Measurements from ENCODE around the gene KLRB1. TPM values are rescaled to one million over a fixed set of nuclear protein-coding genes. Genes with fewer than 3 reads are reported as not detected.

KLRB1 gene
- total RNA-seq, 1 experiment from 2014 or later, result not detected

DNA sequence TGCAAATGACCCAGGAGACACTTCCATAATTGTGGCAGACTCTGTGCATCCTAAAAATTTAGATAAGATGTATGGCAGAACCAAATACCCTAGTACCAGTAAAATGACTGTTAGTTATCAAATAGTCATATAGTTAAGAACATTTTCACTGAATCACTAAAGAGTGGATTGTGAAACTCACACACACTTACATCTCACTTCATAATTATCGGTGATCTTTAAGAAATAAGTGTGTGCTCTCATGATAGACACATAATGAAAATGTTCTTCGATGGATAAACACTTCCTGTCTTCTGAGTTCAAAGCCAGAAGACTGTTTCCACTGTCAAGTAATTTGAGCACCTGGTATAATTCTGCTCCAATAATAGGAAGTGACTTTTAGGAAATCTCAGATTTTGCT lies 19.1 kb upstream of the KLRB1 start:
- Histone ChIP-seq H3K4me3 (replicated peaks in 1 of 2; ENCODE audit: low read depth in 1 of 2, low read length in 2 of 2) (no peak overlapping the region), H3K9ac (ENCODE audit: low read length) (no peak overlapping the region), H4K20me1 (ENCODE audit: insufficient read depth) (no peaks in the 10 kb centered on the region), H3K27me3 (ENCODE audit: insufficient read depth, low read length) (no peaks in the 10 kb centered on the region), H3K9me2 (ENCODE audit: insufficient read depth) (no peaks in the 10 kb centered on the region), H2AFZ (ENCODE audit: low read depth, low read length, poor library complexity, severe bottlenecking) (no peak overlapping the region), H3K36me3 (ENCODE audit: control insufficient read depth in 1 of 2, insufficient read depth in 2 of 2, low read length in 2 of 2) (no peaks in the 10 kb centered on the region), H3K79me2 (ENCODE audit: insufficient read depth, low read length) (no peaks in the 10 kb centered on the region), H3K9me3 (ENCODE audit: control insufficient read depth in 1 of 2, insufficient read depth in 1 of 2, low read depth in 1 of 2, low read length in 2 of 2) (no peaks in the 10 kb centered on the region), H3K27ac (ENCODE audit: low read depth, low read length) (no peak overlapping the region), H3K4me2 (ENCODE audit: low read length) (no peak overlapping the region), H3K4me1 (ENCODE audit: control insufficient read depth in 1 of 2, insufficient read depth in 2 of 2, low read length in 2 of 2) (no peaks in the 10 kb centered on the region)
- CTCF ChIA-PET, result no interaction called here
- no TSS peak for BruUV-seq (replicated peaks)
- TF ChIP-seq EZH2phosphoT487 (IDR thresholded peaks at IDR 0.05; ENCODE audit: borderline replicate concordance), result no peak
- RAD21 ChIA-PET (ENCODE audit: low non-redundant PET in 1 of 2, low total read pairs in 2 of 2, uncharacterized antibody in 2 of 2, unreplicated experiment in 2 of 2), result no interaction called here
- ATAC-seq (no peak), DNase-seq (ENCODE audit: low read depth, low spot score) (no peak)
- intact Hi-C loops (cut with micrococcal nuclease), result no loop called here
- POLR2A ChIA-PET, result no interaction called here

DNA sequence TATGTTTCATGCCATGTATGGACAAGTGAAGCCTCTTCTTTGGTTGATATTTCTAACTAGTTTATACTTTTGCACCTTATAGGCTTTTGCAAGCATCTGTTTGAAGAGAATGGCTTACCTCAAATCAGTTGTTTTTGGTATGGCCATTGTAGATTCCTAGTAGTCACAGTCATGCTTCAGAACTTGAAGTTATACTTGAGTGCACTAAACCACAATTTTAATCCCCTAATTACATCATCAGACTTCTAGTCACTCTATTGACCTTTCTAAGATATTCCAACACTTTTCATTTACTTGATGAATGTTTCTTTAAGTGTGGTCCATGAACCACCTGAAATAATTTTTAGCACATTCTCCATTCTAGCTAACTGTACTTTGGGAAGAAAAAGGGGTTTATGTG lies 18.6 kb upstream of the KLRB1 start:
- no peak for ATAC-seq
- ChIA-PET RAD21 (ENCODE audit: low non-redundant PET in 1 of 2, low total read pairs in 2 of 2, uncharacterized antibody in 2 of 2, unreplicated experiment in 2 of 2) (no interaction called here), POLR2A (no interaction called here), CTCF (no interaction called here)
- BruUV-seq (replicated peaks), result no TSS peak
- Histone ChIP-seq H3K9ac (ENCODE audit: low read length) (no peak overlapping the region), H3K9me3 (ENCODE audit: control insufficient read depth in 1 of 2, insufficient read depth in 1 of 2, low read depth in 1 of 2, low read length in 2 of 2) (no peaks in the 10 kb centered on the region), H3K79me2 (ENCODE audit: insufficient read depth, low read length) (no peaks in the 10 kb centered on the region), H3K27ac (ENCODE audit: low read depth, low read length) (no peak overlapping the region), H3K27me3 (ENCODE audit: insufficient read depth, low read length) (no peaks in the 10 kb centered on the region), H4K20me1 (ENCODE audit: insufficient read depth) (no peaks in the 10 kb centered on the region), H3K4me2 (ENCODE audit: low read length) (no peak overlapping the region), H2AFZ (ENCODE audit: low read depth, low read length, poor library complexity, severe bottlenecking) (no peak overlapping the region), H3K36me3 (ENCODE audit: control insufficient read depth in 1 of 2, insufficient read depth in 2 of 2, low read length in 2 of 2) (no peaks in the 10 kb centered on the region), H3K9me2 (ENCODE audit: insufficient read depth) (no peaks in the 10 kb centered on the region), H3K4me1 (ENCODE audit: control insufficient read depth in 1 of 2, insufficient read depth in 2 of 2, low read length in 2 of 2) (no peaks in the 10 kb centered on the region), H3K4me3 (replicated peaks in 1 of 2; ENCODE audit: low read depth in 1 of 2, low read length in 2 of 2) (no peak overlapping the region)
- intact Hi-C loops (cut with micrococcal nuclease), result no loop called here
- no peak for DNase-seq (ENCODE audit: low read depth, low spot score)
- TF ChIP-seq FOSL1 (IDR thresholded peaks at IDR 0.05; ENCODE audit: low read depth) (no peak), EZH2phosphoT487 (IDR thresholded peaks at IDR 0.05; ENCODE audit: borderline replicate concordance) (no peak), POLR2AphosphoS5 (IDR thresholded peaks at IDR 0.05; ENCODE audit: low read depth, low read length) (no peak), ELF1 (IDR thresholded peaks at IDR 0.05; ENCODE audit: borderline replicate concordance, low read depth) (no peak), CEBPB (IDR thresholded peaks at IDR 0.05; ENCODE audit: low read depth) (no peak)
- TF ChIP-seq, protein P1, sequence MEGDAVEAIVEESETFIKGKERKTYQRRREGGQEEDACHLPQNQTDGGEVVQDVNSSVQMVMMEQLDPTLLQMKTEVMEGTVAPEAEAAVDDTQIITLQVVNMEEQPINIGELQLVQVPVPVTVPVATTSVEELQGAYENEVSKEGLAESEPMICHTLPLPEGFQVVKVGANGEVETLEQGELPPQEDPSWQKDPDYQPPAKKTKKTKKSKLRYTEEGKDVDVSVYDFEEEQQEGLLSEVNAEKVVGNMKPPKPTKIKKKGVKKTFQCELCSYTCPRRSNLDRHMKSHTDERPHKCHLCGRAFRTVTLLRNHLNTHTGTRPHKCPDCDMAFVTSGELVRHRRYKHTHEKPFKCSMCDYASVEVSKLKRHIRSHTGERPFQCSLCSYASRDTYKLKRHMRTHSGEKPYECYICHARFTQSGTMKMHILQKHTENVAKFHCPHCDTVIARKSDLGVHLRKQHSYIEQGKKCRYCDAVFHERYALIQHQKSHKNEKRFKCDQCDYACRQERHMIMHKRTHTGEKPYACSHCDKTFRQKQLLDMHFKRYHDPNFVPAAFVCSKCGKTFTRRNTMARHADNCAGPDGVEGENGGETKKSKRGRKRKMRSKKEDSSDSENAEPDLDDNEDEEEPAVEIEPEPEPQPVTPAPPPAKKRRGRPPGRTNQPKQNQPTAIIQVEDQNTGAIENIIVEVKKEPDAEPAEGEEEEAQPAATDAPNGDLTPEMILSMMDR (IDR thresholded peaks at IDR 0.05 in 2 of 3, conservative IDR thresholded peaks at IDR 0.05 in 1 of 3; ENCODE audit: borderline replicate concordance in 1 of 3, insufficient read depth in 1 of 3, low read depth in 2 of 3, low read length in 2 of 3), result no peak

Measured in HCT116 (cell line).